ENCODE data around the gene SRPK3. TPM values are rescaled to one million over a fixed set of nuclear protein-coding genes. Genes with fewer than 3 reads are reported as not detected.

SRPK3 gene
- total RNA-seq, 2 donors from 2014 or later = 0.64 to 2.3 TPM

DNA sequence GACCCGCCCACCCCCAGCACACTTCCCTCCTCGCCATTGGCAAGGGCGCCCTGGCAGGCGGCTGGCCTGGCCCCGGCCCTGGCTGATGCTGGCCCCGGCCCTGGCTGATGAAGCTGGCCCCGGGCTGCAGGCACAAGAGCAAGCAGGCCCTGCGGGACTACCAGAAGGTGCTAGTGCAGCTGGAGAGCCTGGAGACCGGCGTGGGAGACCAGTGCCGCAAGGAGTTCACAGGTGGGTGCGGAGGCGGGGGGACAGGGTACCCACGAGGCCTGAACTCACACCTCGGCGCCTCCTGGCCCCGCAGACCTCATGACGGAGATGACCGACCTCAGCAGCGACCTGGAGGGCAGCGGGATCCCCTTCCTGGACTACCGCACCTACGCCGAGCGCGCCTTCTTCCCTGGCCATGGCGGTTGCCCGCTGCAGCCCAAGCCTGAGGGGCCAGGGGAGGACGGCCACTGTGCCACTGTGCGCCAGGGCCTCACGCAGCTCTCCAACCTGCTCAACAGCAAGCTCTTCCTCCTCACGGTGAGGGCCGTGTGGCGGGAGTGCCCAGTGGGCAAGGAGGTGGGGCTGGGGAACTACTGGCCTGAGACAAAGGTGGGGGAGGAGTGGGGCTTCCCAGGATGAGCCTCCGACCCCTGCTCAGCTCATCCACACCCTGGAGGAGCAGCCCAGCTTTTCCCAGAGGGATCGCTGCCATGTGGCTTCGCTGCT, 6.1 kb upstream of the SRPK3 start:
- DNase-seq = no peak
- intact Hi-C loops (cut with DNase I) = no loop called here

DNA sequence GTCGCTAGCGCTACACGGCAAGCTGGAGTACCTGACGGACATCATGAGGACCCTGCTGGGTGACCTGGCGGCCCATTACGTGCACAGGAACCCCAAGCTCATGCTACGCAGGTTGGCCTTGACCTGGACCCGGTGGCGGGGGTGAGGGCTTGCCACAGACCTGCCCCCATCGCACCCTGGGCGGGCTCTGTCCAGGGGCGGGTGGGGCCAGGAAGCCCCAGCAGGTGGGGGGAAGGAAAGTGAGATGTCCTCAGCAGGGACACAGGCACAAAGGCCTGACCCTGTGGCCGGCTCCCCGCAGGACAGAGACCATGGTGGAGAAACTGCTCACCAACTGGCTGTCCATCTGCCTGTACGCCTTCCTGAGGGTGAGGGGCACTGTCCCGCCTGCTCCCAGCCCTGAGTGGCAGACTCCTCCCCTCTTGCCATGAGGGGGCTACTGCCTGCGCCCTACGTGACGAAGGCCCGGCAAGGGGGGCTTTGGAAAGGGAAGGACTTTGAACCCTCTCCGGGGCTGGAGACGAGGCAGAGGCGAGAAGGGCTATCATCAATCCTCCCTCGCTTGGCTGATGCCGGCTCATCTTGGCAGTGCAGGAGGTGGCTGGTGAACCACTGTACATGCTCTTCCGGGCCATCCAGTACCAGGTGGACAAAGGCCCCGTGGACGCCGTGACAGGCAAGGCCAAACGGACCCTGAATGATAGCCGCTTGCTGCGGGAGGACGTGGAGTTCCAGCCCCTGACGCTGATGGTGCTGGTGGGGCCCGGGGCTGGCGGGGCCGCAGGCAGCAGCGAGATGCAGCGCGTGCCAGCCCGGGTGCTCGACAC, 5.3 kb upstream of the SRPK3 start:
- Histone ChIP-seq H3K9ac (ENCODE audit: low read depth in 2 of 2, low read length in 2 of 2) (no peak overlapping the region), H3K4me1 (no peaks in the 10 kb centered on the region), H3K36me3 (no peaks in the 10 kb centered on the region), H3K9me3 (no peaks in the 10 kb centered on the region), H3K4me3 (no peak overlapping the region), H3K27me3 (peaks cover 4% of the 10 kb centered on the region), H3K27ac (no peak overlapping the region)
- TF ChIP-seq, protein P1, sequence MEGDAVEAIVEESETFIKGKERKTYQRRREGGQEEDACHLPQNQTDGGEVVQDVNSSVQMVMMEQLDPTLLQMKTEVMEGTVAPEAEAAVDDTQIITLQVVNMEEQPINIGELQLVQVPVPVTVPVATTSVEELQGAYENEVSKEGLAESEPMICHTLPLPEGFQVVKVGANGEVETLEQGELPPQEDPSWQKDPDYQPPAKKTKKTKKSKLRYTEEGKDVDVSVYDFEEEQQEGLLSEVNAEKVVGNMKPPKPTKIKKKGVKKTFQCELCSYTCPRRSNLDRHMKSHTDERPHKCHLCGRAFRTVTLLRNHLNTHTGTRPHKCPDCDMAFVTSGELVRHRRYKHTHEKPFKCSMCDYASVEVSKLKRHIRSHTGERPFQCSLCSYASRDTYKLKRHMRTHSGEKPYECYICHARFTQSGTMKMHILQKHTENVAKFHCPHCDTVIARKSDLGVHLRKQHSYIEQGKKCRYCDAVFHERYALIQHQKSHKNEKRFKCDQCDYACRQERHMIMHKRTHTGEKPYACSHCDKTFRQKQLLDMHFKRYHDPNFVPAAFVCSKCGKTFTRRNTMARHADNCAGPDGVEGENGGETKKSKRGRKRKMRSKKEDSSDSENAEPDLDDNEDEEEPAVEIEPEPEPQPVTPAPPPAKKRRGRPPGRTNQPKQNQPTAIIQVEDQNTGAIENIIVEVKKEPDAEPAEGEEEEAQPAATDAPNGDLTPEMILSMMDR (IDR thresholded peaks at IDR 0.05) = no peak
- intact Hi-C loops (cut with DNase I) = no loop called here
- no peak for DNase-seq

More for the DNA sequence above, 6.1 kb upstream of the SRPK3 start:
- peaks cover 3% of the 10 kb centered on the region for H3K27me3 ChIP-seq
- no peak overlapping the region for H3K4me3 ChIP-seq
- TF ChIP-seq, protein P1 (IDR thresholded peaks at IDR 0.05) = no peak
- no peak overlapping the region for H3K27ac ChIP-seq
- no peaks in the 10 kb centered on the region for H3K4me1 ChIP-seq
- no peak overlapping the region for H3K9ac ChIP-seq (ENCODE audit: low read depth in 2 of 2, low read length in 2 of 2)
- H3K36me3 ChIP-seq = no peaks in the 10 kb centered on the region
- no peaks in the 10 kb centered on the region for H3K9me3 ChIP-seq

DNA sequence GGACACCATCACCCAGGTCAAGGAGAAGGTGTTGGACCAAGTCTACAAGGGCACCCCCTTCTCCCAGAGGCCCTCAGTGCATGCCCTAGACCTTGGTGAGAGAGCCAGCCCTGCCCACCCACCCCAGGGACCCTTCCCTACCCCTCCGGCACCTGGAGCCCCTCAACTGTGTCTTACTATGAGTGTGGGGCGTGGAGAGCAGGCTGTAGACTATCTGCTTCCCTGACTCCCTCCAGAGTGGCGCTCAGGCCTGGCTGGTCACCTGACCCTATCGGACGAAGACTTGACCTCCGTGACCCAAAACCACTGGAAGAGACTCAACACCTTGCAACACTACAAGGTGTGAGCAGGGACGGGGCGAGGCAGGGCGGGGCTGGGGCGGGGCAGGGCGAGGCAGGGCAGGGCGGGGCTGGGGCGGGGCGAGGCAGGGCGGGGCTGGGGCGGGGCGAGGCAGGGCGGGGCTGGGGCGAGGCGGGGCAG, 4.7 kb upstream of the SRPK3 start:
- Histone ChIP-seq H3K4me1 (no peaks in the 10 kb centered on the region), H3K36me3 (no peaks in the 10 kb centered on the region), H3K9ac (ENCODE audit: low read depth in 2 of 2, low read length in 2 of 2) (no peak overlapping the region), H3K27ac (no peak overlapping the region), H3K27me3 (peaks cover 9% of the 10 kb centered on the region), H3K4me3 (no peak overlapping the region), H3K9me3 (no peaks in the 10 kb centered on the region)
- DNase-seq = no peak
- TF ChIP-seq, protein P1 (IDR thresholded peaks at IDR 0.05) = no peak
- intact Hi-C loops (cut with DNase I) = no loop called here

DNA sequence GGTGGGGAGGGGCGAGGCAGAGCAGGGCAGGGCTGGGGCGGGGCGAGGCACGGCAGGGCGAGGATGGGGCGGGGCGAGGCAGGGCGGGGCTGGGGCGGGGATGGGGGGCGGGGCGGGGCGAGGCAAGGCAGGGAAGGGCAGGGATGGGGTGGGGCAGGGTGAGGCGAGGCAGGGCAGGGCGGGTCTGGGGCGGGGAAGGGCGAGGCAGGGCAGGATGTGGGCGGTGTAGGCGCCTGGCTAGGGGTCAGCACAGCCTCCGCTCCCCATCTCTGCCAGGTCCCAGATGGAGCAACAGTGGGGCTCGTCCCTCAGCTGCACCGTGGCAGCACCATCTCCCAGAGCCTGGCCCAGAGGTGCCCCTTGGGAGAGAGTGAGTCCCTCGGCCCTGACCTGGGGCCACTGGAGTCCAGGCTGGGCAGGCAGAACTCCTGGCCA, 4.2 kb upstream of the SRPK3 start:
- no peak overlapping the region for H3K9ac ChIP-seq (ENCODE audit: low read depth in 2 of 2, low read length in 2 of 2)
- H3K9me3 ChIP-seq = no peaks in the 10 kb centered on the region
- no peaks in the 10 kb centered on the region for H3K4me1 ChIP-seq
- peaks cover 6% of the 10 kb centered on the region for H3K27me3 ChIP-seq
- TF ChIP-seq, protein P1 (IDR thresholded peaks at IDR 0.05) = no peak
- no peak overlapping the region for H3K4me3 ChIP-seq
- intact Hi-C loops (cut with DNase I) = no loop called here
- DNase-seq = no peak
- H3K27ac ChIP-seq = no peak overlapping the region
- H3K36me3 ChIP-seq = no peaks in the 10 kb centered on the region

DNA sequence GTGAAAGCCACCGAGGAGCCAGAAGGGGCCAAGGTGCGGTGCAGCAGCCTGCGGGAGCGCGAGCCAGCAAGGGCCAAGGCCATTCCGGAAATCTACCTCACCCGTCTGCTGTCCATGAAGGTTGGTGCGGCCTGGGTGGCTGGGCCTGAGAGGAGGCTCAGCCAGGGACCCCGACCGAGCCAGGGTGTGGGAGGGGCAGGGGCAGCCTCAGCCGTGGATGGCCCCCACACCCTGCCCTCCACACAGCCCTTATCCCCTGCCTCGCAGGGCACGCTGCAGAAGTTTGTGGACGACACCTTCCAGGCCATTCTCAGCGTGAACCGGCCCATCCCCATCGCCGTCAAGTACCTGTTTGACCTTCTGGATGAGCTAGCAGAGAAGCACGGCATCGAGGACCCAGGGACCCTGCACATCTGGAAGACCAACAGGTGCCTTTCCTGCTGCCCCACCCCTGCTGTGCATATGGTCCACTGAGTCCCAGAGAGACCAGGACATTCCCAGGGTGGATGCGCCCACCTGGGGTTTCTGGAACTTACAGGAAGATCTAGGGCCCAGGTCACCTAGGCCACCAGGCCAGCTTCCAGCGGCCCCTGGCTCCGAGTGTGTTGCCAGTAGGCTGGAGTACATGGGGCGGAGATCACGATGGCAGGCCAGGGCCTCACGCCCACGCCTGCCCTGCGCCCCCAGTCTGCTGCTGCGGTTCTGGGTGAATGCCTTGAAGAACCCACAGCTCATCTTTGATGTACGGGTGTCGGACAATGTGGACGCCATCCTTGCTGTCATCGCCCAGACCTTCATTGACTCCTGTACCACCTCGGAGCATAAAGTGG, 3.4 kb upstream of the SRPK3 start:
- no peaks in the 10 kb centered on the region for H3K9me3 ChIP-seq
- H3K27ac ChIP-seq = no peak overlapping the region
- no peak for DNase-seq
- H3K4me3 ChIP-seq = no peak overlapping the region
- H3K36me3 ChIP-seq = no peaks in the 10 kb centered on the region
- intact Hi-C loops (cut with DNase I) = no loop called here
- H3K4me1 ChIP-seq = no peaks in the 10 kb centered on the region
- no peak overlapping the region for H3K9ac ChIP-seq (ENCODE audit: low read depth in 2 of 2, low read length in 2 of 2)
- TF ChIP-seq, protein P1 (IDR thresholded peaks at IDR 0.05) = no peak
- peaks cover 6% of the 10 kb centered on the region for H3K27me3 ChIP-seq
